ENCODE measurements around the gene EIF2A. TPM values are rescaled to one million over a fixed set of nuclear protein-coding genes. Genes with fewer than 3 reads are reported as not detected.
A peak's percentile ranks its signal among the peaks of the same experiment; 100 is the strongest.

The EIF2A gene
- total RNA-seq, 1 experiment from 2014 or later = 96.4 TPM

GRCh38 chr3:150509780-150510179, 36.8 kb upstream of the EIF2A start:
- H3K9me3 ChIP-seq (ENCODE audit: insufficient read depth, low read depth) = peaks cover 4% of the 10 kb centered on the region; the same call in 1 of the 2 replicates
- H3K4me3 ChIP-seq = no peak overlapping the region
- no peaks in the 10 kb centered on the region for H3K4me1 ChIP-seq (replicated peaks; ENCODE audit: insufficient read depth)
- TF ChIP-seq EZH2 (IDR thresholded peaks at IDR 0.05; ENCODE audit: low read depth) = no peak
- TF ChIP-seq CTCF (conservative IDR thresholded peaks at IDR 0.05) = no peak
- no peak for DNase-seq
- no peaks in the 10 kb centered on the region for H3K9me2 ChIP-seq (ENCODE audit: insufficient read depth)
- no peaks in the 10 kb centered on the region for H3F3A ChIP-seq (ENCODE audit: insufficient read depth, low read depth)
- no peak overlapping the region for H3K27ac ChIP-seq
- ChIA-PET CTCF (no interaction called here), POLR2A (ENCODE audit: unreplicated experiment) (no interaction called here)
- intact Hi-C loops (cut with micrococcal nuclease; ENCODE audit: unreplicated experiment) = no loop called here
- H4K20me1 ChIP-seq (ENCODE audit: insufficient read depth) = no peaks in the 10 kb centered on the region
- no peaks in the 10 kb centered on the region for H3K79me2 ChIP-seq (ENCODE audit: low read depth)
- no peaks in the 10 kb centered on the region for H3K27me3 ChIP-seq (ENCODE audit: insufficient read depth, low read depth)
- no peak overlapping the region for H2AFZ ChIP-seq
- BruUV-seq (replicated peaks) = no TSS peak
- H3K36me3 ChIP-seq (ENCODE audit: low read depth) = no peaks in the 10 kb centered on the region
- H3K4me2 ChIP-seq = no peak overlapping the region

DNA sequence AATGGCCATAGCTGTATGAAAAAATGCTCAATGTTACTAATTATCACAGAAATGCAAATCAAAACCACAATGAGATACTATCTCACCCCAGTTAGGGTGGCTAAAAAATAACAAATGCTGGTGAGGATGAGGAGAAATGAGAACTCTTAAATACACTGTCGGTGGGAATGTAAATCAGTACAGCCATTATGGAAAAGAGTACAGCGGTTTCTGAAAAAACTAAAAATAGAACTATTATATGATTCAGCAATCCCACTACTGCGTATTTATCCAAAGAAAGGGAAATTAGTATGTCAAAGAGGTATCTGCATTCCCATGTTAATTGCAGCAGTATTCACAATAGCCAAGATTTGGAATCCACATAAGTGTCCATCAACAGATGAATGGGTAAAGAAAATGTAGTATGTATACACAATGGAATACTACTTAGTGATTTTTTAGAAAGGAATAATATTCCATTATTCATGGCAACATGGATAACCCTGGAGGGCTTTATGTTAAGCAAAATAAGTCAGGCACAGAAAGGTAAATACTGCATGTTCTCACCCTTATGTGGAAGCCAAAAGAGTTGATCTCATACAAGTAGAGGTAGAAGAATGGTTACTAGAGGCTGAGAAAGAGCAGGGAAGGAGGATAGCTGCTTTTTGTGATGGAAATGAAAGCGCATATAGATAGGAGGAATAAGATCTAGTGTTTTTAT, 35.3 kb upstream of the EIF2A start:
- POLR2A ChIA-PET (ENCODE audit: unreplicated experiment) = no interaction called here

DNA sequence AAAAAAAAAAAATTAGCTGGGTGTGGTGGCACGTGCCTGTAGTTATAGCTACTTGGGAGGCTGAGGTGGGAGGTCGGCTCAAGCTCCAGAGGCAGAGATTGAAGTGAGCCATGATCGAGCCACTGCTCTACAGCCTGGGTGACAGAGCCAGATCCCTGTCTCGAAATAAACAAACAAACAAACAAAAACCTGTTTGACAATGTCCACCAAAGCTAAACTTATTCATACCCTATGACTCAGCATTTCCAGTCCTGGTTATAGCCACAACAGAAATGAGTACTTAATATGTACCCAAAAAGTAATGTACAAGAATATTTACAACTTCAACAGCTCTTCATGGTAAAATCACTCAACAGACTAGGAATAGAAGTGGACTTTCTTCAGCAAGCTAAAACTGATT, 31.4 kb upstream of the EIF2A start:
- H3K36me3 ChIP-seq (ENCODE audit: low read depth) = no peaks in the 10 kb centered on the region
- H4K20me1 ChIP-seq (ENCODE audit: insufficient read depth) = no peaks in the 10 kb centered on the region
- H3K4me1 ChIP-seq (replicated peaks; ENCODE audit: insufficient read depth) = peaks cover 13% of the 10 kb centered on the region
- peak overlapping the region; percentile 68 for H2AFZ ChIP-seq
- POLR2A ChIA-PET (ENCODE audit: unreplicated experiment) = no interaction called here
- H3K27me3 ChIP-seq (ENCODE audit: insufficient read depth, low read depth) = no peaks in the 10 kb centered on the region
- DNase-seq = peak in 1 of 2 experiments; percentile 63
- intact Hi-C loops (cut with micrococcal nuclease; ENCODE audit: unreplicated experiment) = no loop called here
- H3K9me2 ChIP-seq (ENCODE audit: insufficient read depth) = no peaks in the 10 kb centered on the region
- H3F3A ChIP-seq (ENCODE audit: insufficient read depth, low read depth) = no peaks in the 10 kb centered on the region
- H3K4me3 ChIP-seq = no peak overlapping the region
- peak overlapping the region; percentile 78 for H3K27ac ChIP-seq
- BruUV-seq (replicated peaks) = no TSS peak
- H3K9me3 ChIP-seq (ENCODE audit: insufficient read depth, low read depth) = peaks cover 24% of the 10 kb centered on the region
- H3K4me2 ChIP-seq = peak overlapping the region; percentile 50
- H3K79me2 ChIP-seq (ENCODE audit: low read depth) = no peaks in the 10 kb centered on the region
- TF ChIP-seq CTCF (conservative IDR thresholded peaks at IDR 0.05) (no peak), EZH2 (IDR thresholded peaks at IDR 0.05; ENCODE audit: low read depth) (no peak)
- CTCF ChIA-PET = no interaction called here

More for the DNA sequence above, 35.3 kb upstream of the EIF2A start:
- no peak overlapping the region for H3K4me2 ChIP-seq
- H3K79me2 ChIP-seq (ENCODE audit: low read depth) = no peaks in the 10 kb centered on the region
- H3K9me3 ChIP-seq (ENCODE audit: insufficient read depth, low read depth) = peaks cover 11% of the 10 kb centered on the region
- H2AFZ ChIP-seq = no peak overlapping the region
- no TSS peak for BruUV-seq (replicated peaks)
- H3K27ac ChIP-seq = no peak overlapping the region
- no peaks in the 10 kb centered on the region for H3K36me3 ChIP-seq (ENCODE audit: low read depth)
- CTCF ChIA-PET = no interaction called here
- no peaks in the 10 kb centered on the region for H3F3A ChIP-seq (ENCODE audit: insufficient read depth, low read depth)
- H3K9me2 ChIP-seq (ENCODE audit: insufficient read depth) = no peaks in the 10 kb centered on the region
- peaks cover 9% of the 10 kb centered on the region for H3K4me1 ChIP-seq (replicated peaks; ENCODE audit: insufficient read depth)
- H3K27me3 ChIP-seq (ENCODE audit: insufficient read depth, low read depth) = no peaks in the 10 kb centered on the region
- H4K20me1 ChIP-seq (ENCODE audit: insufficient read depth) = no peaks in the 10 kb centered on the region
- intact Hi-C loops (cut with micrococcal nuclease; ENCODE audit: unreplicated experiment) = no loop called here
- H3K4me3 ChIP-seq = no peak overlapping the region
- TF ChIP-seq CTCF (conservative IDR thresholded peaks at IDR 0.05) = no peak
- TF ChIP-seq EZH2 (IDR thresholded peaks at IDR 0.05; ENCODE audit: low read depth) = no peak
- DNase-seq = no peak
